Measurements from ENCODE around the gene FAM20B.
A peak's percentile ranks its signal among the peaks of the same experiment; 100 is the strongest.
"Not testable (repeated sequence)": the region's sequence is repeated elsewhere in the genome, so short reads cannot be mapped to it uniquely, and the experiment has no call there.

FAM20B gene, protein sequence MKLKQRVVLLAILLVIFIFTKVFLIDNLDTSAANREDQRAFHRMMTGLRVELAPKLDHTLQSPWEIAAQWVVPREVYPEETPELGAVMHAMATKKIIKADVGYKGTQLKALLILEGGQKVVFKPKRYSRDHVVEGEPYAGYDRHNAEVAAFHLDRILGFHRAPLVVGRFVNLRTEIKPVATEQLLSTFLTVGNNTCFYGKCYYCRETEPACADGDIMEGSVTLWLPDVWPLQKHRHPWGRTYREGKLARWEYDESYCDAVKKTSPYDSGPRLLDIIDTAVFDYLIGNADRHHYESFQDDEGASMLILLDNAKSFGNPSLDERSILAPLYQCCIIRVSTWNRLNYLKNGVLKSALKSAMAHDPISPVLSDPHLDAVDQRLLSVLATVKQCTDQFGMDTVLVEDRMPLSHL

DNA sequence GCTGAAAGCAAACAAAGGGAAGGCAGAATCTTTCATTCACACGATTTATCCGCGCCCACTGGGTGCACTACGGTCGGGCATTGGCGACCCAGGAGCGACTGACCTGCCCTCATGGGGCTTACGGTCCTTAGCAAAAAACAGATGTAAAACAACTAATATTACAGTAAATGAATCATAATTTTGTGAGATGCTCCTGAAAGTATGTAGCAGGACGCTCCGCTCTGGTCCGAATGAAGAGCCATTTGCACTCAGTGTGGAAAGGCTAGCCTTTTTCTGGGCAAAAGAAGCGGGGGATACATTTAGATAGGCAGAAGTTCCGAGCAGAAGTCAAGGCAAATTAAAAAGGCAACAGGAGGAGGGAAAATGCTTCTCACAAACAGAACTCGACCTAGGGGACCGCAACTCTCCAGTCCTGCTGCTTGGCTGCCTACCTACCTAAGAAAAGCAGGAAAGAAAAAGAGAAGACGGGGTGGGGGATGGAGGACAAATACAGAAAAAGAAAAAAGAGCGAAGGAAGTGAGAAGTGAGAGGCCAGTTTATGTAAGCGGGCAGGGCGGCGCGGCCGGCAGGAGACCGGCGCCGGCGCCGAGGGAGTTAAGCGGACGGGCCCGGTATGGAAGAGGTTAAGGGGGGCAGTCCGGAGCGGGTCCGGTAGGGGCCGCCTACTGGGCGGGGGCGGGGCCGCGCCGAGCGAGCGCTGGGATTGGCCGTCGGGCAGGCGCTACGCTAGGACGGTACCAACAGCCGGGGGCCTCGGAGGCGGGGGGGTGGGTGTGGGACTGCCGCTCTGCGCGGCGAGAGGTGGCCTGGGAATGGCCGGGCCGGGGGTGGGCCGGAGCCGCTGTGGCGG is at the start of gene FAM20B:
Gene FAM20B (plus strand): TSS at position 770 of the 850 bp plus-strand sequence. CDS start 17,954 bp downstream, outside the sequence.
- DNase-seq (ENCODE audit: low spot score in 2 of 2) (peak; percentile 85 to 89), ATAC-seq (ENCODE audit: low read depth) (peak; percentile 77)
- H3K27me3 Mint-ChIP-seq: no peaks in the 10 kb centered on the region
- no peaks in the 10 kb centered on the region for H3K9me3 Mint-ChIP-seq
- peaks cover 43% of the 10 kb centered on the region for H3K4me1 Mint-ChIP-seq
- H3K36me3 Mint-ChIP-seq: no peaks in the 10 kb centered on the region
- peak within 1 kb of the TSS; percentile 89 for H3K4me3 Mint-ChIP-seq
- H3K27ac Mint-ChIP-seq: peak within 1 kb of the TSS; percentile 86

DNA sequence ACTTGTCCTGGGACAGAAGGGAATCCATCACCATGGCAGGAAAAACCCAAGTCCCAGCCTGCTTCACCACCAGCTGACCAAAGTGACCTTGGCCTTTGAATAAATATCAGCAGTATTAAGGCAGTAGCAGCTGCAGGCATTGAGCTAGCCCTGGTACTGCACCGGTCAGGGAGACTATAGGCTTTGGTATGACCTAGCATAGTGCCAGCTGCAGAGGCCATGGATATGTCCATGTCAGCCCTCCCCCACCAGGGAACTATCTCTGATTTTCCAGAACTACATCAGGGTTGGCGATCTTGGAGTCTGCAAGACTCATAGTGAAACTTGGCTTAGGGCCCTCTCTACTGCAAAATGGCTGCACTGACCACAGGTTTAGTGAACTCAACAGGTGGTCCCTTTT is 49.2 kb upstream of the FAM20B start:
- Mint-ChIP-seq H3K4me3 (no peak overlapping the region), H3K9me3 (peaks cover 12% of the 10 kb centered on the region), H3K27me3 (peaks cover 2% of the 10 kb centered on the region), H3K27ac (no peak overlapping the region), H3K4me1 (peaks cover 7% of the 10 kb centered on the region), H3K36me3 (peaks cover 7% of the 10 kb centered on the region)
- ATAC-seq (ENCODE audit: low read depth) (no peak), DNase-seq (ENCODE audit: low spot score in 2 of 2) (no peak)

DNA sequence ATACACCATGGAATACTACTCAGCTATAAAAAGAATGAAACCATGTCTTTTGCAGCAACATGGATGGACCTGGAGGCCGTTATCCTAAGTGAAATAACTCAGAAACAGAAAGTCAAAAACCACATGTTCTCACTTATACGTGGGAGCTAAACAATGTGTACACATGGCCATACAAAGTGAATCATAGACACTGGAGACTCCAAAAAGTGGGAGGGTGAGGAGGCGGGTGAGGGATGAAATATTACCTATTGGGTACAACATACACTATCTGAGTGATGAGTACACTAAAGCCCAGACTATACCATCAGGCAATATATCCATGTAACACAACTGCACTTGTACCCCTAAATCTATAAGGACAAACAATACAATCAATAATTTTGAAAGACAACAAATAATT is 39.5 kb upstream of the FAM20B start:
- ATAC-seq (ENCODE audit: low read depth): no peak
- H3K27ac Mint-ChIP-seq: no peak overlapping the region
- H3K27me3 Mint-ChIP-seq: no peaks in the 10 kb centered on the region
- no peak overlapping the region for H3K4me3 Mint-ChIP-seq
- no peaks in the 10 kb centered on the region for H3K36me3 Mint-ChIP-seq
- no peaks in the 10 kb centered on the region for H3K4me1 Mint-ChIP-seq
- no peak for DNase-seq (ENCODE audit: low spot score in 2 of 2)
- peaks cover 4% of the 10 kb centered on the region for H3K9me3 Mint-ChIP-seq

DNA sequence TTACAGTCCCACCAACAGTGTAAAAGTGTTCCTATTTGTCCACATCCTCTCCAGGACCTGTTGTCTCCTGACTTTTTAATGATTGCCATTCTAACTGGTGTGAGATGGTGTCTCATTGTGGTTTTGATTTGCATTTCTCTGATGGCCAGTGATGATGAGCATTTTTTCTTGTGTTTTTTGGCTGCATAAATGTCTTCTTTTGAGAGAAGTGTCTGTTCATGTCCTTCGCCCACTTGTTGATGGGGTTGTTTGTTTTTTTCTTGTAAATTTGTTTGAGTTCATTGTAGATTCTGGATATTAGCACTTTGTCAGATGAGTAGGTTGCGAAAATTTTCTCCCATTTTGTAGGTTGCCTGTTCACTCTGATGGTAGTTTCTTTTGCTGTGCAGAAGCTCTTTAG is 37.5 kb upstream of the FAM20B start:
- DNase-seq (ENCODE audit: low spot score in 2 of 2); ATAC-seq (ENCODE audit: low read depth); H3K27ac Mint-ChIP-seq; H3K27me3 Mint-ChIP-seq; H3K4me1 Mint-ChIP-seq; H3K9me3 Mint-ChIP-seq; H3K36me3 Mint-ChIP-seq; H3K4me3 Mint-ChIP-seq: not testable (repeated sequence)

DNA sequence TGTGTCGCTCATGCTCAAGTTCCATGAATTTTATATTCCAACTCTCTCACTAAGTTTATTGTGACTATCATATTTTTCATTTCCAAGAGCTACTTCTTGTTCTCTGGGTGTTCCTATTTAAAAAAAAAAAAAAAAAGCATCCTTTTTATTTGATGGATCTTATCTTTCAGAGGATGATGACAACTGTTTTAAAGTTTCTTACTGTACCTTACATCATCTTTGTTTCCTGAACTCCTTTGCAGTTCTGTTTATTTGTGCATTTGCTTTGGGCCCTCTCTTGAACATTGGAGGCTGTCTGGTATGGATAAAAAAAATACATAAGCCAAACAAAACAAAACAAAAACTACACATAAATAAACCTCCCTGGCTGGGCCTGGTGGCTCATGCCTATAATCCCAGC is 32.1 kb upstream of the FAM20B start:
- peaks cover 2% of the 10 kb centered on the region for H3K27me3 Mint-ChIP-seq
- H3K36me3 Mint-ChIP-seq: peaks cover 2% of the 10 kb centered on the region

DNA sequence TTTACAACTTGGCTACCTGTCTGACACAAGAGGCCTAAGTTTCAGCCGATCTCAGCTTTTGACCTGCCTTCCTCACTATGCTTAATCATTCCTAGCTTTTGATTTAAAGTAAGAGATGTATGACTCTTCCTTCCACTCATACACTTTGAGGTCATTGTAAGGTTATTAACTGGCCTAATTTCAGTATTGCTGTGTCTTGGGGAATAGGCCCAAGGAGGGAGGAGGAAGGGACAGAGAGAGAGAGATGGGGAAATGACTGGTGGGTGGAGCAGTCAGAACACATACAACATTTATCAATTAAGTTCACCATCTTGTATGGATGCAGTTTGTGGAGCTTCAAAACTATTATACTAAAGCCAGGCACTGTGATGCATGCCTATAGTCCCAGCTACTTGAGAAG is 28.3 kb upstream of the FAM20B start:
- Mint-ChIP-seq H3K36me3 (peaks cover 2% of the 10 kb centered on the region), H3K27ac (no peak overlapping the region), H3K27me3 (peaks cover 2% of the 10 kb centered on the region), H3K9me3 (no peaks in the 10 kb centered on the region), H3K4me1 (no peaks in the 10 kb centered on the region), H3K4me3 (no peak overlapping the region)
- DNase-seq (ENCODE audit: low spot score in 2 of 2): no peak
- no peak for ATAC-seq (ENCODE audit: low read depth)

More for the DNA sequence above, 32.1 kb upstream of the FAM20B start:
- Mint-ChIP-seq H3K4me3 (no peak overlapping the region), H3K4me1 (no peaks in the 10 kb centered on the region), H3K27ac (no peak overlapping the region), H3K9me3 (no peaks in the 10 kb centered on the region)
- no peak for ATAC-seq (ENCODE audit: low read depth)
- DNase-seq (ENCODE audit: low spot score in 2 of 2): no peak

DNA sequence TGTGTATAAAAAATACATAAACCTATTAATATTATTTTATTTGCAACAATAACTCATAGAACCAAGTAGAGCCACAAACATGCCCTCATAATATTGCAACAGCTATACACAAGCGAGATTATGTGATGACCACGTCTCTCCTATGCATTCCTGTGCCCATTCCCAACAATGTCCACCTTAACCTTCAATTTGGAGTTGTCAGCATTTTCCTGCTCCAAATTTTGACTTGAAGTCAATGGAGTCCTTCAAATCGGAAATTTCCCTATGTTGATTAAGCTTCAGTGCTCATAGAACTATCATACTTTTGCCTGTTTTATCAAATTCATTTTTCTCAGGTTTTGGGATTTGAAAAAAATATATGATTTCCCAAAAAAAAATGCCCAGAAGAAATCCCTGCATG is 27.4 kb upstream of the FAM20B start:
- Mint-ChIP-seq H3K4me1 (peaks cover 5% of the 10 kb centered on the region), H3K9me3 (no peaks in the 10 kb centered on the region), H3K27ac (no peak overlapping the region), H3K27me3 (peaks cover 2% of the 10 kb centered on the region), H3K36me3 (peaks cover 2% of the 10 kb centered on the region), H3K4me3 (no peak overlapping the region)
- DNase-seq (ENCODE audit: low spot score in 2 of 2): no peak
- ATAC-seq (ENCODE audit: low read depth): no peak

DNA sequence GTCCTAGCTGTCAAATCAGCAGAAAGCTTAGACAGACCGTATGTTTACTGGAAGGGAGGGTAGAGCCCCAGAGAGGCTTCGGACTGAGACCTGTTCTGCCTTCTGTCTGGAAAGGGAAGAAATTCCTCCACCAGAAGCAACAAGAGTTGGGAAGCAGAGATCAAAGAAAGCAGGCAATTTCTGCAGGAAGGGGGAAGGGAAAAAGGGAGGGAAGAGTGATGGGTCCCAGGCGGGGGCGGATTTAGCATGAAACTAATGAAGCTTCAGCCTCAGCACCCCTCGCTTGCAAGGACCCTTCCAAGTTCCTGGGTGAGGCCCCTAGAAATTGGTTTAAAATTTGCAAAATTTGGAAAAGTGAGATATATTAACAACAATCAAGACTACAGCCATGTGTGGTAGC is 26.6 kb upstream of the FAM20B start:
- Mint-ChIP-seq H3K36me3 (peaks cover 2% of the 10 kb centered on the region), H3K9me3 (no peaks in the 10 kb centered on the region), H3K4me3 (no peak overlapping the region), H3K27ac (no peak overlapping the region), H3K4me1 (peaks cover 11% of the 10 kb centered on the region), H3K27me3 (peaks cover 2% of the 10 kb centered on the region)
- no peak for DNase-seq (ENCODE audit: low spot score in 2 of 2)
- no peak for ATAC-seq (ENCODE audit: low read depth)

DNA sequence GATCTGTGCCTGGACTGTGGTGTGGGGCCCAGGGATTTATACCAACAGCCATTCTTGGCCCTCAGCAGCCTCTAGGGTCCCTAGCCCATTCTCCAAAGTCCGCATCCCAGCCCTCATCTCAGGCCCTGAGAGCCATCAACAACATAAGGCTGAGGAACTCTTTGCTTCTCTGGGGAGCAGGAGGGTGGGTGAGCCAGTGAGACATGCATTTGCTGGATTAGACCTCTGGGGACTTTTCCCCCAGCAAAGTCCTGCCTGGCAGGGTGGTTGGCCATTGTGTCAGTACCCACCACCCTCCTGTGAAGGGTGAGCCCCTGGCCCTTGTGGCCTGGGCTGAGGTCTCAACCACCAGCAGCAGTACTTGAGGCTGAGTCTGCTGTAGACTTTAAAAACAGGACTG is 24.2 kb upstream of the FAM20B start:
- no peak overlapping the region for H3K27ac Mint-ChIP-seq
- DNase-seq (ENCODE audit: low spot score in 2 of 2) (no peak), ATAC-seq (ENCODE audit: low read depth) (no peak)
- no peak overlapping the region for H3K4me3 Mint-ChIP-seq
- H3K9me3 Mint-ChIP-seq: no peaks in the 10 kb centered on the region
- H3K4me1 Mint-ChIP-seq: peaks cover 14% of the 10 kb centered on the region
- no peaks in the 10 kb centered on the region for H3K27me3 Mint-ChIP-seq
- H3K36me3 Mint-ChIP-seq: no peaks in the 10 kb centered on the region

DNA sequence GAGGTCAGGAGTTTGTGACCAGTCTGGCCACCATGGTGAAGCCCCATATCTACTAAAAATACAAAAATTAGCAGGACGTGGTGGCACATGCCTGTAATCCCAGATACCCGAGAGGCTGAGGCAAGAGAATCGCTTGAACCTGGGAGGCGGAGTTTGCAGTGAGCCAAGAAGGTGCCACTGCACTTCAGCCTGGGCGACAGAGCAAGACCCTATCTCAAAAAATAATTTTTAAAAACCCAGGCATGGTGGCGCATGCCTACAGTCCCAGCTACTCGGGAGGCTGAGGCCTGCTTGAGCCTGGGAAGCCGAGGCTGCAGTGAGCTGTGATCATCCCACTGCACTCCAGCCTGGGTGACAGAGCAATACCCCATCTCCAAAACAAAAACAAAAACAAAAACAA is 23.6 kb upstream of the FAM20B start:
- DNase-seq (ENCODE audit: low spot score in 2 of 2); H3K4me3 Mint-ChIP-seq; ATAC-seq (ENCODE audit: low read depth); H3K36me3 Mint-ChIP-seq; H3K9me3 Mint-ChIP-seq; H3K27ac Mint-ChIP-seq; H3K27me3 Mint-ChIP-seq: not testable (repeated sequence)
- peaks cover 14% of the 10 kb centered on the region for H3K4me1 Mint-ChIP-seq

DNA sequence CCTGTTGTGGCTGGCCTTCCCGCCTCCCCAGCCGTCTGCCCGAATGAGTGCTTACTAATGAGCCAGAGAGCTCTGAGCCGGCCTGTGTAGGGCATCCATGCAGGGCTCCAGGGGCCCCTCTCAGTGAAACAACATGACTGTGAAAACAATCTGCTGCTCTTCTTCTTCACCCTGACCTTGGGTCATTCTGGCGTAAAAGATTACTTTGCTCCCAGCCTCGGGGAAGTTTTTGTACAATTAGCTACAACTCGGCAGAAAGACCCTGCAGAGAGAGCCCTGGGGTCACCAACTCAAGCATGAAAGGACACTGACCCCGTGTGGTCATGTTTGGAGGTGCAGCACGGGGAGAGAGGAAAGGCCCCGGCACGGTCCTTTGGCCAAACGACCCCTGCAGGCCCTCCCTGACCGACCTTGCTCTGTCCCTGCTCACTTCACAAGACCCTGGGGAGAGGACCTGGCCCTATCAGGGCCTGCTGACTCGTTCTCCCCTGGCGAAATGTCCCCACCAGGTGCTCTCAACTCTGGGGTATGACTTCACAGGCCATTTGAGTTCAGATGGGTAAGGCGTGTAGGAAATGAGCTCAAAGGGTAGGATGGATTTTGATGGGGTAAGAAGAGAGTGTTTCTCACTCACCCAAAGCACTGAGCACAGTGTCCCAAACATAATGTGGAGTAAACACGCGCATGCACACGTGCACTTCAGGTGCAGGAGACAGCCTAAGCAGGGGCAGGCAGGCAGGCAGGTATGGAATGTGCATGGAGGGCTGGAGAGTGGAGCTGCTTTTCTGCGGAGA is 22.9 kb upstream of the FAM20B start:
- Mint-ChIP-seq H3K36me3 (no peaks in the 10 kb centered on the region), H3K27ac (peak overlapping the region; percentile 49), H3K4me1 (peaks cover 14% of the 10 kb centered on the region), H3K9me3 (no peaks in the 10 kb centered on the region), H3K4me3 (no peak overlapping the region), H3K27me3 (no peaks in the 10 kb centered on the region)
- peak; percentile 77 for ATAC-seq (ENCODE audit: low read depth)
- peak; percentile 68 to 88 for DNase-seq (ENCODE audit: low spot score in 2 of 2)

DNA sequence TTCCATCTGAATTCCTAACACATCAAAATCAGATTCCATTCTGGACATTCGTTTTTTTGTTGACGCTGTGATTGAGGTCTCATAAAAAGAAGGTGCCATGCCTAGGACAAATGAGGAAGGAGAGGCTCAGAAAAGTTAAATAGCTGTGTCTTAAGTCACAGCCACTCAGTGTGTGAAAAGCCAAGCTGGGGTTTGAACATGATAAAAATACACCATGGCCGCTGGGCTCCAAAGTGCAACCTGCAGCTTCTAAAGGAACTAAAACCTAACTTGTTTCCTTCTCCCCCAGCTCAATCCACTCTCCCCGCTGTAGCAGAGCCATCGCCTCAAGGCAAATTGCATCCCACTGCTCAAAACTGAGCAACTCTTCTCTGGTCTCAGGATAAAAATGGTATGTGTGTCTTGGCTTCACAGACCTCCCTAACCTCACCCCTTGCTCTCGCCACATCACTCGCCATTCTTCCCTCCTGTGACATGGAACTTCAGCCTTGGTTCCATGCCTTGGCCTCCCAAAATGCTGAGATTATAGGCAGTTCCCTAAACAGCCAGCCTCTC is 22.1 kb upstream of the FAM20B start:
- DNase-seq (ENCODE audit: low spot score in 2 of 2): no peak
- Mint-ChIP-seq H3K27ac (peak overlapping the region; percentile 89), H3K9me3 (no peaks in the 10 kb centered on the region), H3K4me3 (no peak overlapping the region), H3K4me1 (peaks cover 14% of the 10 kb centered on the region), H3K27me3 (no peaks in the 10 kb centered on the region), H3K36me3 (no peaks in the 10 kb centered on the region)
- no peak for ATAC-seq (ENCODE audit: low read depth)

DNA sequence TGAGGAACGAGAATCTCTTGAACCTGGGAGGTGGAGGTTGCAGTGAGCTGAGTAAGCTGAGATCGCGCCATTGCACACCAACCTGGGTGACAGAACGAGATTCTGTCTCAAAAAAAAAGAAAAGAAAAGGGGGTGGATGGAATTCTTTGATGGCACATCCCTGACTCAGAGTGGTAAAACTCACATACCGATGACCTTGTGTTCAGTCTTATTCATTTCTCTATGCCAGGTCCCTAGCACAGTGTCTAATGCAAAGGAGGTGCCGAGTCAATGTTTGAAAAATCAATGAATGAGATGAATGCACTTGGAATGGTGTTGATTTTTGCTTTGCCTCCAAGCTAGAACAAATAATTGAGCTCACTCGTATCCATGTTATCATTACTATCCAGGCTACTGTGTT is 18.5 kb upstream of the FAM20B start:
- Mint-ChIP-seq H3K27ac (no peak overlapping the region), H3K27me3 (peaks cover 2% of the 10 kb centered on the region), H3K4me1 (peaks cover 14% of the 10 kb centered on the region), H3K4me3 (no peak overlapping the region), H3K36me3 (no peaks in the 10 kb centered on the region), H3K9me3 (no peaks in the 10 kb centered on the region)
- DNase-seq (ENCODE audit: low spot score in 2 of 2) (no peak), ATAC-seq (ENCODE audit: low read depth) (no peak)
